ENCODE data around the gene OXA1L.

- TF ChIP-seq CTCF (IDR thresholded peaks at IDR 0.05) (no peak), POLR2A (IDR thresholded peaks at IDR 0.05) (no peak)
Measured at GRCh38 chr14:22778084-22778483, 11.6 kb downstream of the OXA1L start.
